CD4-positive, alpha-beta T cell treated with Interleukin-10 for 1 hour (primary cell): ENCODE results near the gene GLCE.
"Not testable (repeated sequence)": the region's sequence is repeated elsewhere in the genome, so short reads cannot be mapped to it uniquely, and the experiment has no call there.

Source experiments
- DNase-seq: peaks from one replicate; pipeline ENCODE4 v3.0.0-alpha.2; 2020

GLCE gene

GRCh38 chr15:69277316-69277715, 116.9 kb downstream of the GLCE start:
- no peak for DNase-seq

GRCh38 chr15:69279636-69280035, 119.2 kb downstream of the GLCE start:
- DNase-seq, result no peak

- no peak for DNase-seq
Measured at GRCh38 chr15:69280783-69281182, 120.3 kb downstream of the GLCE start.

- no peak for DNase-seq
Measured at GRCh38 chr15:69282104-69282743, 121.8 kb downstream of the GLCE start.

GRCh38 chr15:69285834-69286233, 125.4 kb downstream of the GLCE start:
- no peak for DNase-seq

GRCh38 chr15:69288011-69288410, 127.6 kb downstream of the GLCE start:
- no peak for DNase-seq

- no peak for DNase-seq
Measured at GRCh38 chr15:69288531-69289341, 128.3 kb downstream of the GLCE start.

- DNase-seq, result no peak
Measured at GRCh38 chr15:69289342-69290146, 129.1 kb downstream of the GLCE start.

GRCh38 chr15:69290346-69291164, 130.1 kb downstream of the GLCE start:
- no peak for DNase-seq

GRCh38 chr15:69291651-69292050, 131.2 kb downstream of the GLCE start:
- DNase-seq, result not testable (repeated sequence)

- DNase-seq, result no peak
Measured at GRCh38 chr15:69292826-69293420, 132.5 kb downstream of the GLCE start.

GRCh38 chr15:69293741-69294615, 133.5 kb downstream of the GLCE start:
- DNase-seq, result no peak

- DNase-seq, result no peak
Measured at GRCh38 chr15:69296606-69297005, 136.2 kb downstream of the GLCE start.

GRCh38 chr15:69297642-69298353, 137.4 kb downstream of the GLCE start:
- no peak for DNase-seq

- DNase-seq, result no peak
Measured at GRCh38 chr15:69298354-69298696, 137.9 kb downstream of the GLCE start.

- no peak for DNase-seq
Measured at GRCh38 chr15:69298697-69299441, 138.4 kb downstream of the GLCE start, which contains the start of gene PAQR5. Gene PAQR5, plus strand, starts transcription at chr15:69298912. Its CDS starts 61,169 bp downstream, at chr15:69360081.

- no peak for DNase-seq
Measured at GRCh38 chr15:69299451-69299886, 139.0 kb downstream of the GLCE start.

GRCh38 chr15:69299943-69300588, 139.6 kb downstream of the GLCE start:
- DNase-seq, result no peak

- not testable (repeated sequence) for DNase-seq
Measured at GRCh38 chr15:69301101-69301500, 140.7 kb downstream of the GLCE start.
